AG09319 (cell line): Measurements from ENCODE around the gene NOL4L.

Experiments
- DNase-seq: peaks from one replicate; pipeline ENCODE4 v3.0.0-alpha.2; 2010; ENCODE audit warnings: low read depth; ENCODE audit errors: extremely low read depth
- TF ChIP-seq, protein P1 (sequence below): IDR thresholded peaks from 2 replicates; pipeline ENCODE4 v1.5.1; 2011; ENCODE audit warnings: low read depth, mild to moderate bottlenecking, inconsistent platforms, low read length, moderate library complexity

Gene NOL4L

DNA sequence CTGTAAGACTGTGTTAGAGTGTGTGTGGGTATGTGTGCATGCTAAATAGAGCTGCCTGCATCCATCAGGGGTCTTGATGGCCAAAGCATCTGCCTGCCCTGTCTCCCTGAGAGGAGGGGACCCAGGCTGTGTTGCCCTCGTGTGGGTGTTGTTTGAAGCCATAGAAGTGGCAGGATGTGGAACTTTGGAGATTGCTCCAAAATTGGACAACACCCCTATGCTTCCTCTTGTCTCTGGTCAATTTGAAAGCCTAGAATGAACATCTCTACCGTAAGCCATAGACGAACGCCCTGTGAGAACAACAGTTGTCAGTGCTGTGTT lies 144.4 kb downstream of the NOL4L start:
- no peak for DNase-seq
- TF ChIP-seq, protein P1, sequence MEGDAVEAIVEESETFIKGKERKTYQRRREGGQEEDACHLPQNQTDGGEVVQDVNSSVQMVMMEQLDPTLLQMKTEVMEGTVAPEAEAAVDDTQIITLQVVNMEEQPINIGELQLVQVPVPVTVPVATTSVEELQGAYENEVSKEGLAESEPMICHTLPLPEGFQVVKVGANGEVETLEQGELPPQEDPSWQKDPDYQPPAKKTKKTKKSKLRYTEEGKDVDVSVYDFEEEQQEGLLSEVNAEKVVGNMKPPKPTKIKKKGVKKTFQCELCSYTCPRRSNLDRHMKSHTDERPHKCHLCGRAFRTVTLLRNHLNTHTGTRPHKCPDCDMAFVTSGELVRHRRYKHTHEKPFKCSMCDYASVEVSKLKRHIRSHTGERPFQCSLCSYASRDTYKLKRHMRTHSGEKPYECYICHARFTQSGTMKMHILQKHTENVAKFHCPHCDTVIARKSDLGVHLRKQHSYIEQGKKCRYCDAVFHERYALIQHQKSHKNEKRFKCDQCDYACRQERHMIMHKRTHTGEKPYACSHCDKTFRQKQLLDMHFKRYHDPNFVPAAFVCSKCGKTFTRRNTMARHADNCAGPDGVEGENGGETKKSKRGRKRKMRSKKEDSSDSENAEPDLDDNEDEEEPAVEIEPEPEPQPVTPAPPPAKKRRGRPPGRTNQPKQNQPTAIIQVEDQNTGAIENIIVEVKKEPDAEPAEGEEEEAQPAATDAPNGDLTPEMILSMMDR = no peak

DNA sequence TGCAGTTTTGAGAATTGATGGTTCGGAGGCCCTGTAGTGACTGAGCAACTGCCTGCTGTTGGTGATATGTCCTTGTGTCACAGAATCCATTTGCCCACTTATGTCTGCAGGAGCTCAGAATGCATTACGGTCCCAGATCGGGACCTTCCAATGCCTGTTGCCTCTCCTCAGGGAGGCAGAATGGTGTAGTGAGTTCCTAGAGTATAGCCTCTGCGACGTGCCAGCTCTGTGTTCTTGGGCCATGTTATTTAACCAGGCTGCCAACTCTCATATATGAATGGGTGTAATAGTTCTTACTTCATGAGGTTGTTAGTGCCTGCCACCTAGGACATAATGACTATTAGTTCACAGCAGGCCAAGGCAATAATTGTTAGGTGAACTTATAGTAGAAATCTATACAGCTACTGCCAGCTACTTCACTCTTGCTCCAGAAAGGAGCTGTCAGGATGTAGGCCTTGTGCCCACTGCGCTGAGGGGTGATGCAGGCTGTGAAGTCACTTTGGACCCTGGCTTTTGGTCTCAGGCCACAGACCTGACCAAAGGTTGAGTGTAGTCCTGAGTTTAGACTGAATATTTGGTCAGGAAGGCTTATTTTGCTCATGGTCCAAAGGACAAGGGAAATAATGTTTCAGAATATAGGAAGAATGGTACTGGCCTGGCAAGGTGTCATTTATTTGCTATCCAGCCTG lies 144.9 kb downstream of the NOL4L start:
- DNase-seq = no peak
- TF ChIP-seq, protein P1 = no peak

DNA sequence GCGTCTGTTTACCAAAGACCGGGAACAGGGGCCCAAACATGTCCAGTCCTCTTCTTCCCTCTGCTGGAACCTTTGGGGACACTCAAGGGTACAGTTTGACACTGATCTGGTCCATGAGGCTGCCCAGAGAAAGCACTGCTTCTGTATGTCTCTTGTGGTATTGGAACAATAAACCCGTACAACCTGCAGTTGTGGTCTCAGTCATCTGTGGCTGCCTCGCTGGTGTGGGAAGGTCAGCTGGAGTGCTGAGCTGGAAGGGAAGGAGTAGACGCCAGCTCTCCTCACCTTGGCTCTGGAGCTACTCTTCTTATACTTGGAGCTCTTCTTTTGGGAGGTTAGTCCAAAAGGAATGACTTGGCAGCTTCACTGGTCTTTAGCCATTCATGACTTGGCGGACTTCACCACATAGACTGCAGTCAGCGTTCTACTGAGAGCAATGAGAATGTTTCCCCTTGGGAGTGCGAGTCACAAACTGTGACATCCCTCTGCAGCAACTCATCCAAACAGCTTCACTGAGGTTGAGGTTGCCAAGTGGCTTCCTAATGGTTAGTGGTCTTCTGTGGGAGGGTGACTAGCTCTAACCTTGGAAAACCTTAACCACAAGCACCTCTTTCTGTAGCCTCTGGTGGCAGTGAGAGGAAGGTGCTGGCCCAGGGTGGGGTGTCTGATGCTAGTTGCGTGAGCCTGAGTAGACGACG lies 145.9 kb downstream of the NOL4L start:
- TF ChIP-seq, protein P1 = no peak; the same call in 1 of the 2 replicates
- peak; percentile 16 for DNase-seq

DNA sequence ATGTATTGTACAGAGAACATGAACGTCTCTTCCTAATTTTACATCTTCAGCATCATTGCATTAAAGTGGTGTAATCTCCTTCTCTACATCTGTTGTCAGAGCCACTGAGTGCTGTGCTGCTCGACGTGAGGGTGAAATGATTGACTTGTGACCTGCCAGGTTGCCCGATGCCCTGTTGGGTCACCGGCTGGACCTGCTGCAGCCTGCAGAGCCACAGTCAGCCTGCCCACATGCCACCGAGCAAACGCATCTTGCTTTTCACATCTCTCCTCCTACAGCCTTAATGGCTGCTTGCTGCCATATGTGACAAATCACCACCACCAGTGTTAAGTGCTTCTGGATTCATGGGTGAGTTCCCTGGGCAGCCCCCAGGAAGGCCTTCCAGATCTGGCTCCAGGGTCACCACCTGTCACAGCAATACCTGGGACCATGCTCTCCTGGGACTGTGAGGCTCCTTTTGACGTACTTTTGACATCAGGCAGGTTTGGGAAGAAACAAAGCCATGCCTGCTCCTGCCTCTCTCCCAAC lies 146.7 kb downstream of the NOL4L start:
- DNase-seq = no peak
- TF ChIP-seq, protein P1 = no peak

DNA sequence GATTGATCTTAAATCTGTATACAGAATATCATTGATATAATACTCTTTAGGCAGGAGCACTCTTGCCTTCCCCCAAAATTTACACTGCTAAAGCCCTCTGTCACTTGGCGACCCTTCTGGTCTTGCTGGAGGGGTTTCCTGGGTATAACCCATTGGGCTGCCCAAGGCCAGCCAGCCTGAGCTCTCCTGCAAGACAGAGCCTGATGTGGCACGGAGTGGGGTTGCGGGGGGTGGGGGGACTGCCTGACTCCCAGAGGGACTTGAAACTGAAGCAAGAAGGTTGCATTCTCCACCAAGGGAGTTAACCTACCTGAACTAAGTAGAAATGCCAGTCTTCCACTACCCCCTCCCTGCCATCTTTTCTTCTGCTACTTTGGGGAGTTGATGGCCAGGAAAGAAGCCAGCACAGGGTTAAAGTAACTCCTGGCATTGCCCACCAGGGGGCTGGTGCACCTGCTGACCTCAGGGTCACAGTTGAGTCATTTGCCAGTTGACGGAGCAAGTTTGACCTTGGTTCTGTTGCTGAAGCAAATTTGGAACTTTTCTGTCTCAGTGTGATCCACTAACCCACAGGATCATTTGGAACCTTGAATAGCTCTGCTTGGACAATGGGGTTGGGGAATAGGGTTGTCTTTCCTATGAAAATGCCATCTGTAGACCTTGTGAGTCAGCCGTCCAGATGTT lies 147.6 kb downstream of the NOL4L start:
- DNase-seq = no peak
- TF ChIP-seq, protein P1 = peak; percentile 10

DNA sequence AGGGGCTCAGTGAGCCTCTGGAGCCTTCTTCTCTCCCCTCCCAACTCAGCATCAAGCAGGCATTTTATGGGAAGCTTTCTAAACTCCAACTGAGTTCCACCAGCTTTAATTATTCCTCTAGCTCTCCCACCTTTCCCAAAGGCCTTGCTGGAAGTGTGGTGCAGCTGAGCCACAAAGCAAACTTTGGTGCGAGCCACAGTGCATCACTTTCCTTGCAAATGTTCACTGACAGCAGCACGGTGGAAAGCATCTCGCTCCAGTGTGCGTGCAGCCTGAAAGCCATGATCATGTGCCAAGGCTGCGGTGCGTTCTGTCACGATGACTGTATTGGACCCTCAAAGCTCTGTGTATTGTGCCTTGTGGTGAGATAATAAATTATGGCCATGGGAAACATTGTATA lies 148.2 kb downstream of the NOL4L start:
- no peak for DNase-seq
- TF ChIP-seq, protein P1 = no peak
